Fibroblast of skin of scalp (primary cell): ENCODE measurements around the gene PLAU.
"Not testable (repeated sequence)": the region's sequence is repeated elsewhere in the genome, so short reads cannot be mapped to it uniquely, and the experiment has no call there.

Experiments used
- DNase-seq: peaks from one replicate; pipeline ENCODE4 v3.0.0-alpha.2; 2013

The PLAU gene

DNA sequence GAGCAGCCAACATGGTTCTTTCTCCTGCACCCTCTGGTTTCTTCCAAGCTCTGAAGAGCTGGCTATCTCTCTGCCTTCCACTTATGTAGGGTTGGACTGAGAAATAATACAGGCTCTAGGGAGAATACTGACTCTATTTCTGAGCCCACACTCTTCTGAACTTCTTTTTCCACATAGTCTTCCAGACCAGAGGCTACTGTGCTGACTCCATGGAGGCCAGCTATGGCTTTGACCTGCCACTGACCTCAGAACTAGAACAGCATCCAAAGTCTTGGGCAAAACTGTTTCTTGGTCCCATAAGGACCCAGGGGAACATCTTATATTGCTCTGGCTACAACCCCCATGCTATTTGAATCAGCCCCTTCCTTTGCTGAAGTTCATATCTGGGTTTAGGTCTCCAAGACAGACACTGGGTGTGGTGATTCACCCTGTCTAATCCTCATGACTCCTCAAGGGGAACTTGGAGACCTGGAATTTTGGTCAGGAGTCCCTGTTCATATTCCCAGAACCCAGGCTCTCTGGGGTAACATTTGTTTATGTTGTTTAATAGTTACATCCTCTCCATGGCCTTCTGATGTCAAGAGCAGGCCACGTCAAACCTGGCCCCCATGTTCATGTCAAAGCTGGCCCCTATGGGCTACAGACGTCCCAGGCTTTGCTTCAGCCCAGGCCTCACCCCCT lies 12.1 kb upstream of the PLAU start:
- no peak for DNase-seq

DNA sequence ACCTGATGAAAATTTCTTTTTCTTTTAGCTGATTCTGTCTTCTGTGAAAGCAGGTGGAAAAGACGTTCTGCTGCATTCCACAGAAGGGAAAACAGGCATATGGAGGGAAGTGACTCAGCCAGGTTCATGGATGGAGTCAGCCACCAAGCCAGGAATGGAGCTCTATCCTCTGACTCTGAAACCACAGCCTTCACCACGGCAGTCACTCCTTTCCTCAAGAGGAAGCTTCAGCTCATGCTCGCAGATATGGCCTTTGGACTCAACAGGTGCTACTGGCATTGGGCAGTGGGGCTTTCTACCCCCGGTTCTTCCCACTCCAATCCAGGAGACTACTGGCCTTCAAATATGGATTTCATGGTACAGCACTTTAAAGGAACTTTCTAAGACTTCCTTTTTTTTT lies 11.5 kb upstream of the PLAU start:
- DNase-seq, result peak; percentile 79

DNA sequence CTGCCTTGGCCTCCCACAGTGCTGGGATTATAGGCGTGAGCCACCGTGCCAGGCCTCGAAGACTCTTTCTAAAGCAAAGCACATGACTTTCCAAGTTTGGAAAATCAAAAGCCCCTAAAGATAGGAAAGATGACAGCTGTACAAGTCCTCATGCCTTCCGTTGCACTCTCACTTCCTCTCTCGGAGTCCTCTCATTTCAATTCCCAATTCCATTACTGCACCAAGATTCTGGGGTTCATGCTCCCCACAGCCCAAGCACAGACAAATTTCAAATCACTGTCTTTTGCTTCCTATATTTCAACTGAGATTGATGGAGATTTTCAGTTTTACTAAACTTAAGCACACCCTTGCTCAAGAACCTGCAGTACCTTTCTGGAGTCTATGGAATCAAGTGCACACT lies 10.9 kb upstream of the PLAU start:
- DNase-seq, result no peak

DNA sequence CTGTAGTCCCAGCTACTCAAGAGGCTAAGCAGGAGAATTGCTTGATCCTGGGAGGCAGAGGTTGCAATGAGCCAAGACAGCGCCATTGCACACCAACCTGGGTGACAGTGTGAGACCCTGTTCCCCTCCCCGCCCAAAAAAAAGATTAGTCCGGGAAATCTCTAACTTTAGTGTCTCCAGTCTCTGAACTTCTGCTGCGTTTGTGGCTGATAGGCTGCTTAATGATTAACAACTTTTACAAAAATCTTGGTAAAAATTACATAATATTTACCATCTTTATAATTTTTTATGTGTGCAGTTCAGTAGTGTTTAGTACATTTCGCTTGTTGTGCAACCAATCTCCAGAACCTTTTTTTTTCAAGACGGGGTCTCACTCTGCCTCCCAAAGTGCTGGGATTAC lies 9.7 kb upstream of the PLAU start:
- no peak for DNase-seq

DNA sequence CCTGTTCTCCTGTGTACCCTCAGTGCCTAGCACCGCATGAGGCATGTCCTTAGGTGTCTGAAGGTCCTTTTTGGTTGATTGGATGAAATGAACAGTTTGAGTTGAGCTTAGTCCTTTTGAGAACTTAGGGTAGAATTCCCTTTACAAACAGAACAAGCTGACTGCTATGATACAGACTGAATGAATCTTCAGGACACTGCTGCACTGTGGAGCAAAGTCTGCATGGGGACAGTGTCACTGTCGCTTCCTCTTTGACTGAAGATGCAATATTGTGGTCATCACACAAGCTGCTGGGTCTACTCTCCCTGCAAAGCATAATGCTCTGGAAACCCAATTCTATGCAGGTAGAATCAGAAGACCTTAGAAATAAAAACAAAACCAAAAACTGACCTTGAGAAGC lies 8.6 kb upstream of the PLAU start:
- no peak for DNase-seq

DNA sequence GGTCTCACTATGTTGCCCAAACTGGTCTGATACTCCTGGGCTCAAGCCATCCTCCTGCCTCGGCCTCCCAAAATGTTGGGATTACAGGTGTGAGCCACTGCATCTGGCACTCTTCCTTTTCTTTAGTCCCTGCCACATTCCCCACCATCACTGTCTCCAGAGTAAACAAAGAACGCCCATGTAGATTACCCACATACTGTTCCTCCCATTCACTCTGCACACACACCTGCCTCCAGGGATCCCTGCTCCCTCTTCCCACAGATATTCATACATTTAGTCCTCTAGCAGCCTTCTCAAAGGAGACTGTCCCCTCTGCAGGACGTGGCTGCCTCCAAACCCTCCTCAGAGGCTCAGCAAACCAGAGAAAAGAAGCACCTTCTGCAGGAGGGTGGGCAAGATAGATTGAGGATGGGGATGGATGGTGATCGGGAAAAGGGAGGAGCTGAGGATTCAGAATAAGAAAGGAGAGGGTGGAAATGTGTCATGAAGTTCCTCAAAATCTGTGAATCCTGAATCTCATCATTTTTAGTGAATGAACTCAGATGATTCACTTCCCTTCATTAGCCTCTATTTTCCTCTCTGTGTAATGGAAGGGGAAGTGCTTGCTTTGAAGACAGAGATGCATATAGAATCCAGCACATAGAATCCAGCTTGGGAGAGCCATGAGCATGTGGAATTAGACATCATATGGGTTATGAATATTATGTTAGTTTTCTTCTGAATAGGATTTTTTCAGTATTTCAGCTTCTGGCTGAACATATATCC lies 5.5 kb upstream of the PLAU start:
- no peak for DNase-seq

DNA sequence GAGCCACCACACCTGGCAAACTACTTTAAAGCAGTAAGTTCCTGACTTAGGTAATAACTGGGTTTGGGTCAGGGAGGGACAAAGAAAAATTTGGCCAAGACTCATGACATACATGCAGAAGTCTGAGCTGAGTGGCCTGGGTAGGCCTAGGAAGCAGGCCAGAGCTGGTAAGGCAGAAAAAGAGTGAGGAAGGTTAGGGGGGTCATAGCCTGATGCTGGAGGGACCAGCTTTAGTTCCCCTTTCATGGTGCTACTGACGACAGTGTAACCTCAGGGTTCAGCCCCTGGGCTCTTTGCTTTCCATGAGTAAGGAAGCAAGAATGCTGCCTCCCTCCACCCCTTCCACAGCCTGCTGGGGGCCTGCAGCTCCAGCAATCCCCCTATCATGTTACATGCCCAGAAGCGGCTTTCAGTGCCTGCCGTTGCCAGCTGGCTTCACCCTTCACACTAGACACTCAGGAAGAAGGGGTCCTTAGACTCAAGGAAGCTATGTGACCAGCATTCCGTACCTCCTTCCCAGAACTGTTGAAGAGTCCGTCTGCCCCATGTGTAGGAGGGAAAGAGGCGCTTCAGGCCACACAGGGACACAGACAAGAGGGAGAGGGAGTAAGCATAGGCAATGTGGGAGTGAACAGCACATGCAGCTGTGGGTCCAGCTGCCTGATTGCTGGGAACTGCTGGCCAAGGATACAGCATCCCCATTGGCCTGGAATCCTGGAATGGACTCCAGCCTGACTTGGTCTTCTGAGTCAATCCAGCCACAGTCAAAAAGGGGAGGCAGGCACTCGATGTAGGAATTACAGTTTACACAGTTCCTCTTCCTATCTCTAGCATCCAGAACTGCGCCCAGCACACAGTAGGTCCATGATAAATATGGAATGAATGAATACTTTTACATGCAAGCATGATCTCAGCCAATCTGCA lies 4.1 kb upstream of the PLAU start:
- DNase-seq, result peak; percentile 98

DNA sequence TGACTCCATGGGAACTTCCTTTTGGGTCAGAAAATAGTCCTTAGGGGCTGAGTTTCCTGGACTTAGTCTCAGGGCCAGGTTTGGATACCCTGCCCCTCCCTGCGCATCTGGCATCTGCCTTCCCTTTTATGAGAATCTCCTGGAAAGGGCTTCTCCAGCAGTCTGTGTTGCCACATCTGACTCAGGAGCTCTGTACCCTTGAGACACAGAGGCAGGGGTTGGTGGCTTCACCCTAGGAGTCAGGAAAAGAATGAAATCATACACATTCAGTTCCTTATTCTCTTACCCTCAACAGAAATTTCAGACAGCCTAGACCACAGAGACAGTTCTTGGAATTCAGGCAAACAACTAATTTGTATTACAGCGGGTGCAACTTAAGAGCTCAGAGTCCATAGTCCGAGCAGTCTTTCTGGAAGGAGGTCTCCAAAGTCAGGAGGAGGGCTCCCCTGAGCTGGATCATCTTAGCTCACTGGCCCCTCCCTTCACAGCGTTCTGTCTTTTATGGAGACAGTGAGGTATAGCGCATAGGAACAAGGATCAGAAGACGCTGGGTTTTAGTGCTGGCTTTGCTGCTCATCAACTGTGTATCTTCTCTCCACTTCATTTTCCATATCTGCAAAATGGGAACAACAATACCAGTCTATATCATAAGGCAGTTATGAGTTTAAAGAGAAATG lies 3.0 kb upstream of the PLAU start:
- DNase-seq, result peak; percentile 93

DNA sequence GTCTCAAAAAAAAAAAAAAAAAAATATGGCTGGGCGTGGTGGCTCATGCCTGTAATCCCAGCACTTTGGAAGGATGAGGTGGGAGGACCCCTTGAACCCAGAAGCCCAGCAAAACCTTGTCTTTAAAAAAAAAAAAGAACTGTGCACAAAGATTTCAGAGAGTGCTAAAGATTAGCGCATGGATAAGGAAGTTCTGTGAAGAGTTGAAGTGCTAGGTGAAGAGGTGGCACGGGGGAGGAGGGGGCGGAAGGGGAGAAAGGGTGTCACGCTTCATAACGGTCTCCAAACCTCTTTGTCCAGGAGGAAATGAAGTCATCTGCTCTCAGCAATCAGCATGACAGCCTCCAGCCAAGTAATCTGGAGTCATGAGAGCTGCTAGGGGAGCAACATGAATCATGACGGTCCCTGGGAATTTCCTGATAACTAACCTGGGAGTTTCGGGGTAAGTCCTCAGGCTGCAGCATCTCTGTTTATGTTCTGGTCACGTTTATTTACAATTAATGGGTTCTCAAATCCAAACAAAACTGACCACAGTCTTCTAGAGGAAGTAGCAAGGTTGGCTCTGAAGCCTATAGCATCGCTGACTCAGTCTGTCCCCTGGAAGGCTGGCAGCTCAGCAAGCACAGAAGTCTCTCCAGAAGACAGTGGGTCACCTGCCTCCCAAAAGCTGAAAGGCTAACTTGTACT lies 1.9 kb upstream of the PLAU start:
- DNase-seq, result peak; percentile 90

DNA sequence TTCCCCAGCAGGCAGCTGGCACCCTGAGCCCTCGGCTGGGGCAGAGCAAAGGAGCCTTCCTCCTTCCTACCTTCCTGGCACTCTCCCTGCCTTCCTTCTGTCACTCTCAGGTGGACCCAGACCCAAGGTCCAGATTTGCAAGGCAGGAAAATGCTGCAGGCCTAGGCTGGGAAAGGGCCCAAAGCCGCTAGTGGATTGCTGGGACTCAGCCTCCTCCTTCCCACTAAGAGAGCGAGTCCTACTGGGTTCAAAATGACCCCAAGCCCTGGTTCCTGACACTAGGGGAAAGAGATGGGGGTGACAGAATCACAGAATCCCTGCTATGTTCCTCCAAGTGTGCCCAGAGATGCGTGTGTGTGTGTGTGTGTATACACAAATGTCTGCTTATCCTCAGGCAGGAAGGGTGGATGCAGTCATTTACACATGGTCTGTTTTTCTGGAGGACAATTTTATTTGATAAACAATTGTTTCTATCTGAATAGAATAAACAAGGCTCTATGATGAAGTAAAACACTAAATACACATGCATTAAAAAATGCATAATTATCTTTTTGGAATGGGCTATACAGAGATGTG lies 1.3 kb upstream of the PLAU start:
- no peak for DNase-seq

DNA sequence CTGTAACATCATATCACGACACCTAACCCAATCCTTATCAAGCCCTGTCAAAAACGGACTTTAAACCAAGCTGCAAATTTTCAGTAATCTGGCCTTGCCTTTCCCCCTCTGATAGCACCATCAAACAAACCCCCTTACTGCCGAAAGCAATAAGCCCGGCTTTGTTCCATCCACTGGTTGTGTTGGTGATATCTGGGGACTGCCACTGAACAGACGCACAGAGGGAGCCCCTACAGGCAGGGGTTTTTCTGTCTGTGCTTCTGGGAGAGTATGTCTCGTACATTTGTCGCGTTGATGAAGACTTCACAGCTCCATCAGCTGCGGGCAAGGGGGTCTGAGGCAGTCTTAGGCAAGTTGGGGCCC lies 550 bp upstream of the PLAU start:
- DNase-seq, result no peak

DNA sequence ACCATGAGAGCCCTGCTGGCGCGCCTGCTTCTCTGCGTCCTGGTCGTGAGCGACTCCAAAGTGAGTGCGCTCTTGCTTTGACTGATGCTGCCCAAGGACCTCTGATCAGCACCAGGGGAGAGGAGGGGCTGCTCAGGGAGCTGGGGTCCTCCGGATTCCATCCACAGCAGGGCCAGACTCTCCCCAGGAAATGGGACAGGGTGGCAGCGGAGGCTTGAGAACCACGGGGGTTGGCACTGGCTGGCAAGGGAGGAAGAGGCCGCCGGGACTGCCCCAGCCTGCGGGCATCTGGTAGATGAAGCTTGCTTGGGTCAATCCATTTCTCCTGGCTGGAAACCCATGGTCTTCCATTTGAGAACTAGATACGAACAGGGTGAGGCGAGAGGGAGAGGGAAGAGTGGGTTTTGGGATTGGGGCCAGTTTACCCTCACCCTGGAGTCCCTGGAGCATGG lies 647 bp downstream of the PLAU start:
- DNase-seq, result no peak

DNA sequence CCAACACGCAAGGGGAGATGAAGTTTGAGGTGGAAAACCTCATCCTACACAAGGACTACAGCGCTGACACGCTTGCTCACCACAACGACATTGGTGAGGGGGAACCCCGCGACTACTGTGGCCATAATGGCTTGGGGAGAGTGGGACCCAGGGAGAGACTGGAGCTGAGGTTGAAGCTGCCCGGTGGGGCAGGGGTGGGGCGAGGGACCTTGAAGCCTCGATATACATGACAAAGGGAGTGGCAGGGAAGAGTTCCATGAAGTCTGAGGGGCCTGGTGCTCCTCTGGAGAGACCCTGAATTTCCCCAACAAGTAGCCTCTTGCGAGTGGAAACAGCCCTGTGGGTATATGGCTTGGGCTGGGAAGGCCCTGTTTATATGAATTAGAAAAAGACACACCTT lies 3.1 kb downstream of the PLAU start:
- no peak for DNase-seq

DNA sequence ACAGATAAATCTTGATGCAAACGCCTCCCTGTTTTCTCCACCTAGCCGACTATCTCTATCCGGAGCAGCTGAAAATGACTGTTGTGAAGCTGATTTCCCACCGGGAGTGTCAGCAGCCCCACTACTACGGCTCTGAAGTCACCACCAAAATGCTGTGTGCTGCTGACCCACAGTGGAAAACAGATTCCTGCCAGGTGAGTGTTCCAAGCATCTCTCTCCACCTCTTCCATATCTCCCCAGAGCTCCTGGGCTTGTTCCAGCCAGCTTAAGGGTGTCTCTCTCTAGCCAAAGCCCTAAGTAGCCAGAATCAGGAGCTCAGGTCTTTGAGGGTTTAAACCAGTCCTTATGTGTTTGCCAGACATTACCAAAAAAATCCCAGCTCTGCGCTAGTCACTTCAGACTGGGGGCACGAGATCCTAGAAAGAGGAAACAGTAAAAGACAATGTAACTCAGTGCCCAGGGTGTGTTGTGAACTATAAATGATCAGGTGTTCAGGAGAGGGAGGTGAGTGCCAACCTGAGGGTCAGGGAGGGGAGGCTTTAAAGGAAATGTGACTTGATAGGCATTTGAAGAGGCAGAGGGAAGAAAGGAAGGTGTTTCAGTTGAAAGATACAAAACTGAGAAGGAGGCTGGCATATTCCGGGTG lies 4.4 kb downstream of the PLAU start:
- DNase-seq, result no peak

DNA sequence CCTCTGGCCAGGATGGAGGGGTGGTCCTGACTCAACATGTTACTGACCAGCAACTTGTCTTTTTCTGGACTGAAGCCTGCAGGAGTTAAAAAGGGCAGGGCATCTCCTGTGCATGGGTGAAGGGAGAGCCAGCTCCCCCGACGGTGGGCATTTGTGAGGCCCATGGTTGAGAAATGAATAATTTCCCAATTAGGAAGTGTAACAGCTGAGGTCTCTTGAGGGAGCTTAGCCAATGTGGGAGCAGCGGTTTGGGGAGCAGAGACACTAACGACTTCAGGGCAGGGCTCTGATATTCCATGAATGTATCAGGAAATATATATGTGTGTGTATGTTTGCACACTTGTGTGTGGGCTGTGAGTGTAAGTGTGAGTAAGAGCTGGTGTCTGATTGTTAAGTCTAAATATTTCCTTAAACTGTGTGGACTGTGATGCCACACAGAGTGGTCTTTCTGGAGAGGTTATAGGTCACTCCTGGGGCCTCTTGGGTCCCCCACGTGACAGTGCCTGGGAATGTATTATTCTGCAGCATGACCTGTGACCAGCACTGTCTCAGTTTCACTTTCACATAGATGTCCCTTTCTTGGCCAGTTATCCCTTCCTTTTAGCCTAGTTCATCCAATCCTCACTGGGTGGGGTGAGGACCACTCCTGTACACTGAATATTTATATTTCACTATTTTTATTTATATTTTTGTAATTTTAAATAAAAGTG lies 6.0 kb downstream of the PLAU start:
- DNase-seq, result no peak

DNA sequence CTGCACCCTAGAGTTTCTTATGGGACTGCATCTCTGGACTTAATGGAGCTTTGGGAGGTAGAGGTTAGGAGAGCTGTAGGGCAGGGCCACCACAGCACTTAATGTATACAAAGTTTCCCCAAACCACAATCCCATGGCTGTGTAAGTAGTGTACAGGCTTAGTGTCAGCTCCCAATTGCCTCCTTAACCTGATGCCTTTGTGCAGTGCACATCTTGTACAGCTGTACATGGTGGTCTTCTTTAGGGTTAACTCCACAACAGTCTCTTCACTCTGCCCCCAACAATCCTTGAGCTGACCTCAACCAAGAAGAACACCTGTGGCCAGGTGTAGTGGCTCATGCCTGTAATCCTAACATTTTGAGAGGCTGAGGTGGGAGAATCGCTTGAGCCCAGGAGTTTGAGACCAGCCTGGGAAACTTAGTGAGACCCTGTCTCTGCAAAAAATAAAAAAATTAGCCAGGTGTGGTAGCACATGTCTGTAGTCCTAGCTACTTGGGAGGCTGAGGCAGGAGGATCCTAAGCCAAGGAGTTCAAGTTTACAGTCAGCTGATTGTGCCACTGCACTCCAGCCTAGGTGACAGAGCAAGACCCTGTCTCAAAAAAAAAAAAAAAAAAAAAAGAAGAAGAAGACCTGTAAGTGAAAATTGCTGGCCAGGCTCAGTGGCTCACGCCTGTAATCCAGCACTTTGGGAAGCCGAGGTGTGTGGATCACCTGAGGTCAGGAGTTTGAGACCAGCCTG lies 6.8 kb downstream of the PLAU start:
- no peak for DNase-seq

DNA sequence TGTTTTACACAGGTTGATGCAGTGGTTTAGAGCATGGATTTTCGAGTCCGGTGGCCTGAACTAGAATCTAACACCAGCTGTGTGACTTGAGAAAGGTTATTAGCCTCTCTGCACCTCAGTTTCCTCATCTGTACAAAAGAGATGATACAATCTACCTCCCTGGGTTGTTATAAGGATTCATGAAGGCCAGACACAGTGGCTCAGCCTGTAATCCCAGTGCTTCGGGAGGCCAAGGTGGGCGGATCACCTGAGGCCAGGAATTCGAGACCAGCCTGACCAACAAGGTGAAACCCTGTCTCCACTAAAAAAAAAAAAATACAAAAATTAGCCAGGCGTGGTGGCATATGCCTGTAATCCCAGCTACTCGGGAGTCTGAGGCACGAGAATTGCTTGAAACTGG lies 8.5 kb downstream of the PLAU start:
- DNase-seq, result not testable (repeated sequence)

DNA sequence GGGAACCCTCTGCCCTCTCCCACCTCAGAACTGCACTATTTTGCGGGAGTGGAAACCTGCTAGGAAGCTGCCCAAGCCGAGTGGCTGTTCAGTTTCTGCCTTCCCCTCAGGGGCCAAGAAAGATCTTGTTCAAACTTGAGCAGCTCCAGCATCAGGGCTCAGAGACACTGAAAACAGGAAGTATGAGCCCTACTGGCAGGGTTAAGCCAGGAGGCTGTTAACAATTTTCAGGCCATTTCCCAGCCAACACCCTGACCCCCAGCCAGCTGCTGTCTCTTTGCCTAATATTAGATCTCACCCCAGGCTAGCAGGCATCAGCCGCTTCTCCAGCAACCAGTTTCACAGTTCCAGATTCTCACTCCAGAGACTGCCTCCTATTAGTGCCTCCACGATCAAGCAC lies 9.2 kb downstream of the PLAU start:
- peak; percentile 33 for DNase-seq

DNA sequence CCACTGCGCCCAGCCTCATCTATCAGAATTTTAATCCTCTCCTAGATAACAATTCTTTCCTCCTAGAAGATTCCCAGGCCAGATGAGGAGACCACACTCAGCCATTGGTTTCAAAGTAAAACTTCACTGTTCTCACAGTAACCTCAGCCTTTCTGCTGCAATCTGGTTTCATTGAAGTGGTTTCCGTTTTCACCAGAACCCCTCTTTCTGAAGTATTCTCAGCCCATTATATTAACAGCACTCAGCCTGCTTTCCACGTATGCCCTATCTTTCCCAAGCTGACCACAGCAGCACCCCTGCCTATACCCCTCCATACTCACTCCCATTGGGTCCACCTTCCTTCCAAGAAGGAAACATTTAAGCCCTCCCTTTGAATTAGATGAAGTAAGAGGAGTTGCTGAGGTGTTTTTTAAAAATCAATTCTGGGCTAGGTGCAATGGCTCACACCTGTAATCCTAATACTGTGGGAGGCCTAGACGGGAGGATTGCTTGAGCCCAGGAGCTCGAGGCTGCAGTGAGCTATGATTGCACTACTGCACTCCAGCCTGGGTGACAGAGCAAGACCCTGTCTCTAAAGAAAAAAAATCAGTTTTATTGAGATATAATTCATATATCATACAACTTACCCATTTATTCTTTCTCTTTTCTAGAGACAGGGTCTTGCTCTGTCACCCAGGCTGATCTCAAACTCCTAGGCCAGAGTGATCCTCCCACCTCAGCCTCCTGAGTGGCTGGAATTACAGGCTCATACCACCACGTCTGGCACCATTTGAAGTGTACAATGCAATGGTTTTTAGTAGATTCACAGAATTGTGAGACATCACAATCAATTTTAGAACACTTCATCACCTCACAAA lies 11.3 kb downstream of the PLAU start:
- no peak for DNase-seq
